GM18507 (cell line): ENCODE measurements around the gene TOP2A.
A peak's percentile ranks its signal among the peaks of the same experiment; 100 is the strongest.
"Not testable (repeated sequence)": the region's sequence is repeated elsewhere in the genome, so short reads cannot be mapped to it uniquely, and the experiment has no call there.

Experiments used
- DNase-seq: peaks from one replicate; pipeline ENCODE4 v3.0.0; 2011; ENCODE audit warnings: low read depth; ENCODE audit not compliant: insufficient read length; ENCODE audit errors: extremely low spot score
- FAIRE-seq: peaks from 2 replicates; lab custom pipeline; 2011; peaks lifted over from hg19 to GRCh38; lab: Jason Lieb, UNC

TOP2A gene

DNA sequence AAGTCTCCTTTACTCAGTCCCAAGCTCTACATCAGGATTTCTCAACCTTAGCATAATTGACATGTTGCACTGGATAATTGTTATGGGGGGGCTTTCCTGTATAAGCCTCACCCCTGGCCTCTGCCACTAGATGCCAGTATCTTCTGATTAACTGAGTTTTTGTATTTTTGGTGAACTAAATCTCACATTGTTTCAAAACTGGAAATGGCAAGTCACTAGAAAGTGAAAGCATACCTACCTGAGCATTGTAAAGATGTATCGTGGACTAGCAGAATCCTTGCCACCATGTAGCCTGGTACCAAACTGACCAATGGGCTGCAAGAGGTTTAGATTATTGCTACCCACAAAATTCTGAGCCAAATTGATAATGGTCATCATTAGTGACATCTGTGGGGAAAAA lies 15.0 kb downstream of the TOP2A start:
- peak; percentile 12 for FAIRE-seq
- no peak for DNase-seq

DNA sequence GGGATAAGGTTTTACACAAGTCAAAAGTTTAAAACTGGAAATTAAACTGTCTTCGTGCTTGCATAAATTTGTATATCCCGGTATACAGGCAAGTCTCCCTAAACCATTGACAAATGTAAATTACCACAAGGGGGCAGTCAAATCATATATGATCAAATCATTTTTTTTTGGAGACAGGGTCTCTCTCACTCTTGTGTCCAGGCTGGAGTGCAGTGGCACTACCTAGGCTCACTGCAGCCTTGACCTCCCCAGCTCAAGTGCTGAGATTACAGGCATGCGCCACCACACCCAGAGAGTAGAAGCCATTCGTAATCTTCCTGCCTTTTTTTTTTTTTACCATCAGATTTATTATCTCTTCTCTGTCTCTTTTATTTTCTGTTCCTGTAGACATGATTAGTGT lies 18.5 kb downstream of the TOP2A start:
- FAIRE-seq (peak; percentile 42), DNase-seq (no peak)

DNA sequence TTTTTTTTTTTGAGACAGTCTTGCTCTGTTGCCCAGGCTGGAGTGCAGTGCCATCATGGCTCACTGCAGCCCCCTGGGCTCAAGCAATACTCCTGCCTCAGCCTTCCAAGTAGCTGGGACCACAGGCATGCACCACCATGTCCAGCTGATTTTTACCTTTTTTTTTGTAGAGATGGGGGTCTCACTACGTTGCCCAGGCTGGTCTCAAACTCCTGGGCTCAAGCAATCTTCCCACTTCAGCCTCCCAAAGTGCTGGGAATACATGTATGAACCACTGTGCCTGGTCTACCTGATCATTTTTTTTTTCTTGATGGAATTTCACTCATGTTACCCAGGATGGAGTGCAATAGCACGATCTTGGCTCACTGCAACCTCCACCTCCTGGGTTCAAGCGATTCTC lies 31.1 kb downstream of the TOP2A start:
- FAIRE-seq, DNase-seq: not testable (repeated sequence)

DNA sequence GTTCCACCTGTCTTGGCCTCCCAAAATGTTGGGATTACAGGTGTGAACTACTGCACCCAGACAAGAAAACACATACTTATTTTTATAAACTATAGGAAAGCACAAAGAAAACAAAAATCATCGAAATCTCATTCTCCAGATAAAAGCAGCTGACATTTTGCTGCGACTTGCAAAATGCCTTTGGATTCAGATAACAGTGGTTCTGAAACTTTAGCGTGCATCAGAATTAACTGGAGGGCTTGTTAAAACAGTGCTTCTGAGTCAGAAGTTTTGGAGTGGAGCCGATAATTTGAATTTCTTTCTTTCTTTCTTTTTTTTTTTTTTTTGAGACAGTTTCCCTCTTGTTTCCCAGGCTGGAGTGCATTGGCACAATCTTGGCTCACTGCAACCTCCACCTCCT lies 35.4 kb downstream of the TOP2A start:
- no peak for FAIRE-seq
- no peak for DNase-seq

DNA sequence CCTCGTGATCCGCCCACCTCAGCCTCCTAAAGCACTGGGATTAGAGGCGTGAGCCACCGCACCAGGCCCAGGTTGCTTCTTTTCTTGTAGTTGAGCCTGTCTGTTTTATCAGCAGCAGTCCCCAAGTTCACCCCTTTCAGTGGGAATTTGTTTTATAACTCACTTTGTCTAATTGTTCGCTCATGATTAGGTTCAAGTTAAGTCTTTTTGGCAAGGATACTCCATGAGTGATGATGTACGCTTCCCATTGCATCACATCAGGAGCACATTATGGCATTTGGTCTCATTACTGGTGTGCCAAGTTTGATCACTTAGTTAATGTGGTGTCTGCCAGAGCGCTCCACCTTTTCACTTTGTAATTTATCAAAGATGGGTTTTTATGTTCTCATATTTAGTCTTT lies 38.7 kb downstream of the TOP2A start:
- FAIRE-seq (no peak), DNase-seq (no peak)

DNA sequence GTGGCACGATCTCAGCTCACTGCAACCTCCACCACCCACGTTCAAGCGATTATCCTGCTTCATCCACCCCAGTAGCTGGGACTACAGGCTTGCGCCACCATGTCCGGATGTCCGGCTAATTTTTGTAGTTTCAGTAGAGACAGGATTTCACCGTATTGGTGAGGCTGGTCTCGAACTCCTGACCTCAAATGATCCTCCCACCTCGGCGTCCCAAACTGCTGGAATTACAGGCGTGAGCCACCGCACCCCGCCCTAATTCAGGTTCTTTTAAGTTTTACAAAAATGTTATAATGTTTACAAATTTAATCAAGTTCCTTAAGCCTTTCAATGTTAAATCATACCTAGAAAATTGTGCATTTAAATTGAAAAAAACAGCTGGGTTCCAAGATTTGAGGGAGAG lies 39.9 kb downstream of the TOP2A start:
- FAIRE-seq (no peak), DNase-seq (no peak)

DNA sequence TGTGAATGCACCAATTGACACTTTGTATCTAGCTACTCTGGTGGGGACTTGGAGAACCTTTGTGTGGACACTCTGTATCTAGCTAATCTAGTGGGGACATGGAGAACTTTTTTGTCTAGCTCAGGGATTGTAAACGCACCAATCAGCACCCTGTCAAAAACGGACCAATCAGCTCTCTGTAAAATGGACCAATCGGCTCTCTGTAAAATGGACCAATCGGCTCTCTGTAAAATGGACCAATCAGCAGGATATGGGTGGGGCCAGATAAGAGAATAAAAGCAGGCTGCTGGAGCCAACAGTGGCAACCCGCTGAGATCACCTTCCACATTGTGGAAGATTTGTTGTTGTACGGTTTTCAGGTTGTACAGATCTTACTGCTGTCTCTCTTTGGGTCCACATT lies 41.2 kb downstream of the TOP2A start:
- not testable (repeated sequence) for FAIRE-seq

DNA sequence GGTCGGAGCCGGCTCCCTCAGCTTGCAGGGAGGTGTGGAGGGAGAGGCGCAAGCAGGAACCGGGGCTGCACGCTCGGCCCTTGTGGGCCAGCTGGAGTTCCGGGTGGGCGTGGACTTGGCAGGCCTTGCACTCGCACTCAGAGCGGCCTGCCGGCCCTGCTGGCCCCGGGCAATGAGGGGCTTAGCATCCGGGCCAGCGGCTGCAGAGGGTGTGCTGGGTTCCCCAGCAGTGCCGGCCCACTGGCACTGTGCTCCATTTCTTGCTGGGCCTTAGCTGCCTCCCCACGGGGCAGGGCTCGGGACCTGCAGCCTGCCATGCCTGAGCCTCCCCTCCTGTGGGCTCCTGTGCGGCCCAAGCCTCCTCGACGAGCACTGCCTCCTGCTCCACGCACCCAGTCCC lies 41.9 kb downstream of the TOP2A start:
- not testable (repeated sequence) for FAIRE-seq, DNase-seq

More for the DNA sequence above, 41.2 kb downstream of the TOP2A start:
- not testable (repeated sequence) for DNase-seq

DNA sequence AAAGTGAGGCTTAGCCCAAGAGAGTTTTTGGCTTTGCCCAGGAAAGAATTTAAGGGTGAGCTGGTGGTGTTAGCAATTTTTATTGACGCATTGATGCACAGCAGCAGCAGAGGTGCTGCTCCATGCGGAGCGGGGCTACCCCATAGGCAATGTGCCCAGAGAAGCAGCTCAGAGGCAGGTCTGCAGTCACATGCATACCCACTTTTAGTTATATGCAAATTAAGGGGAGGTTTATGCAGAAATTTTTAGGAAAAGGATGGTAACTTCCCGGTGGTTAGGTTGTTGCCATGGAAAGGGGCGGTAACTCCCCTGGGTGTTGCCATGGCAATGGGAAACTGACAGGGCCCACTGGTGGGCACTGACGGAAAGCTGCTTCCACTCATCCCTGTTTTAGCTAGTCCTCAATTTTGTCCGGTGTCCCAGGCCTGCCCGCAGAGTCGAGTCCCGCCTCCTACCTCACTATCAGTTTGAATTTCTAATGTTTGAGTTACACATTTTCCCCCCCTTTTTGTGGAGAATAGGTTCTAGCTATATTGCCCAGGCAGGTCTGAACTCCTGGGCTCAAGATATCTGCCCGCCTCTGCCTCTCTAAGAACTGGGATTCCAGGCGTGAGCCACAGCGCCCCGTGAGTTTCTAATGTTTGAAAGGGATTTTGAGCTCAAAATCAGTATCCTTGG lies 42.7 kb downstream of the TOP2A start:
- no peak for DNase-seq
- FAIRE-seq = no peak

DNA sequence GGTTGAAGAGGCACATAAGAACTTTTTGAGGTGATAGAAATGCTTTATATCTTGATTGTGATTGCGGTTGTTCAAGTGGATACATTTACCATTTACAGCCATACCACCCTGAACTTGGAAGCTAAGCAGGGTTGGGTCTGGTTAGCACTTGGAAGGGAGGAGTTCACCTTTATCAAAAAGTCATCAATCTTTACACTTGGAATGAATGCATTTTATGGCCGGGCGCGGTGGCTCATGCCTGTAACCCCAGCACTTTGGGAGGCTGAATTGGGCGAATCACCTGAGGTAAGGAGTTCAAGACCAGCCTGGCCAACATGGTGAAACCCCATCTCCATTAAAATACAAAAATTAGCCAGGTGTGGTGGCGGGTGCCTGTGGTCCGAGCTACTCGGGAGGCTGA lies 43.7 kb downstream of the TOP2A start:
- FAIRE-seq = no peak
- no peak for DNase-seq

DNA sequence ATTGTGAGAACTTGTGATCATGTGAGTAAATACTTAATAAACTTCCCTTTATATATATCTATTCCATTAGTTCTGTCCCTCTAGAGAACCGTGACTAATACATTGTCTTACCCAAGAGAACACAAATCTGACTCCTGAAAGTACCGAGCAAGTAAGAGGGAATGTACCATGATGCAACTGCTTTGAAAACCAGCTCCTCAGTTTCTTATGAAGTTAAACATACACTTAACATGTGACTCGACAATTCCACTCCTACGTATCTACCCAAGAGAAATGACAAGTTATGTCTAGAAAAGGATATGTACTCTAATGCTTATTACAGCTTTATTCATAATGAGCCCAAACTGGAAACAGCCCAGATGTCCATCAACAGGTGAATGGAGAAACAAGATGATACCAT lies 44.4 kb downstream of the TOP2A start:
- no peak for DNase-seq
- FAIRE-seq = no peak

DNA sequence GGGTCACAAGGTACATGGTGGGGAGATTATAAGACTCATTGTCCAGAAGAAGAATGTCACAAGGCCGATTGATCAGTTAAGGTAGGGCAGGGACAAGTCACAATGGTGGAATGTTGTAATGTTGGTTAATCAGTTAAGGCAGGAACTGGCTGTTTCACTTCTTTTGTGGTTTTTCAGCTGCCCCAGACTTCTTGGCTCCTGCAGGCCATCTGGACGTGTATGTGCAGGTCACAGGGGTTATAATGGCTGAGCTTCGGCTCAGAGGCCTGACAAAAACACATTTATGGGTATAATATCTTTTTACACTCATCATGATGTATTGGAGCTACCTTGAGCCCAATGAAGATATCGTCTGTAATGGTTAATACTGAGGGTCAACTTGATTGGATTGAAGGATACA lies 45.1 kb downstream of the TOP2A start:
- not testable (repeated sequence) for DNase-seq, FAIRE-seq

DNA sequence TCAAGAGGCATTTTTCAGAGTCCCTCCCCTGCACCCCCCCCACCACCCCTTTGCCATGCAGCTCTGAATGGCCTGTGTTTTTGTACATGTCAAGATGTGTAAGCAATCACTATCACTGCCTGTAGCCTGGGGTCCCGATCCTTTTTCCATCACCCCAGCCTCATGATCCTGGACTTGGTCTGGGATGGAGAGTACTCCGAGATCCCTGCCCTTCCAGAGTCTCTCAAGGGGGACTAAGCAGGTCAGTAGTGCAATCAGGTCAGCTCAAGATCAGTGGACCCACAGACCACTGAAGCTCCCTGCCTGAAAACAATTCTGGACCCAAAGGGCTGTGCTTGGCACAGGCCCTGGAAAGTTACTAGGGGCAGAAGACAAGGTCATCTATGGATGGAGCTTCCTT lies 45.7 kb downstream of the TOP2A start:
- no peak for FAIRE-seq
- no peak for DNase-seq

DNA sequence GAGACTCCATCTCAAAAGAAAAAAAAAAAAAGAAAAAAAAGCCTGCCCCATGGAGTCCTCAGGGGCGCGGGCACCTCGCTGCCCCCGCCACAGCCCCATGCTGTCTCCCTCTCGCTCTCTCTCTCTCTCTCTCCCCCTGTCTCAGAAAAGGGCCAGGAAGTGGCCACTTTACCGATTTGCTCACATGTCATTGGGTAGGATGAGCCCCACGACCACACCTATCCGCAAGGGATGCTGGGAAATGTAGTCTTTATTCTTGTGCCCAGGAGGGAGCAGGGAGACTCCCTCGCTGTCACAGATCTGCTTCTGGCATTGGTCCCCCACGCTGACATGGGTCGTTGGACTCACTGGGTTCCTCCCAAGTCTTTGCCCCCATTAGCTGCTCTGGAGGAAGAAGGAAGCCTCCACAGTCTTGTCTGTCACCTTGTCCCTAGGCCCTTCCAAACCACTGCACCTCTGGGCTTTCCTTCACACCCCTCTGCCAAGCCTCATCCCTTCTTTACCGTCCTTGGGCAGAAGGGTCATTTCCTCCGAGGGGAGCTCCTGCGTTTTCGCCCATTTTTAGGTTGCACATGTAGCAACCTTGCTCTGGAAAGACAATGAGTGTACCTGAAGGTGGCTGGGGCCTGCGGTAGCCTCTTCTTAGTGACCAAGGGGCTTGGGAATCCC lies 46.3 kb downstream of the TOP2A start:
- DNase-seq (no peak), FAIRE-seq (no peak)

DNA sequence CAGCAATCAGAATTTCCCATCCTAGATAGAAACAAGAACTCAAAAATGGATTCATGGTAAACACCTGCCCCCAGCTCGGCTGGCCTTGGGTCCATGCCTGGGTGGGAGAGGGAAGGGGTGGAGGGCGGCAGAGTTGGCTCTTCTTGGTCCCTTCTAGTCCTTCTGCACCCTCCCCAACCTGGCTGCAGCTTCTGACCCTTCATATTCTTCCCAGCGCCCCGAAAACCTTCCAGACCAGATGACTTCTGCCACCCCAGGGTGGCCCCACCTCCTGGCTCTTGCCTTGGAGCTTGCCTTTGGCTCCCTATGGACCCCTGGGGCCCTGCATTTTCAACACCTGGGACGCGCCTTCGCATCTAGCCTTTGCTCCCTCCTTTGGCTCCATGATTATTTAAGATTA lies 47.8 kb downstream of the TOP2A start:
- no peak for DNase-seq
- no peak for FAIRE-seq

DNA sequence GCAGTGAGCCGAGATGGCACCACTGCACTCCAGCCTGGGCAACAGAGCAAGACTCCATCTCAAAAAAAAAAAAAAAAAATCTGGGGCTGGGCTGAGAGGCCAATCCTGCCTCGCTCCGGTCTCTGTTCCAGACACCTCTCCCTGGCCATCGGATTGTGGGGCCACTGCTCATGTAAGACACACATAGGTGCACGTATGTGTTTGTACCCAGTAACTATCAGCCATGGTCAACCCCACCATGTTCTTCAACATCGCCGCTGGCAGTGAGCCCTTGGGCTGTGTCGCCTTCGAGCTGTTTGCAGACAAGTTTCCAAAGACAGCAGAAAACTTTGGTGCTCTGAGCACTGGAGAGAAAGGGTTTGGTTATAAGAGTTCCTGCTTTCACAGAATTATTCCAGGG lies 50.0 kb downstream of the TOP2A start:
- DNase-seq, FAIRE-seq: not testable (repeated sequence)

DNA sequence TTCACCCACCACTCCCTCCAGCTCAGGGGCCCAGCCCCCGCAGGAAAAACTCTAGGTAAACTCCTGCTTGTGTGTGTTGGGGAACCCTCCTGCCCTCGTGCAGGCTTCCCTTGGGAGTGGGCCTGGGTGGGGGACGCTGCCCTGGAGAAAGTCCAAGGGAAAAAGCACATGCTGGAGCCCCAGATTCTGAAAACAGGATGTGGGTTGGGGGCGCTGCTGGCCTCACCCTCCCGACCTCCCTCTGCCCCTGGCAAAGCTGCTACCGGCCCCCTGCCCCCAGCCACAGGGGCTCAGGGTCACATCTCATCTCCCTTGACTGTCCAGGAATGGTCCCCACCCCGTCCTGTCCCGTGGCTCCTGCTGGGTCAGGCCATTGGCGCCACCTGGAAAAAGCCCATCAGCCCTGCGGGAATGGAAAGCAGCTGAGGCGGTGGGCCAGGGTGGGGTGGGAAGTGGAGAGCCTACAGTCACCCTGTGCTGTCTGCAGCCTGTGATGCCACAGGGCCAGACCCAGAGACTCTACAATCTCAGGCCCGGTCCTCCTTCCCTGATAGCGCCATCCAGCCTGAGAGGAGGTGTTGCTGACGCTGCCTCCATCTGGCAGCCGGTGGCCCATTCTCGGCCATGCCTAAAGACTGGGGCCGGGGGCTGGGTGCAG lies 50.7 kb downstream of the TOP2A start:
- no peak for FAIRE-seq
- no peak for DNase-seq

DNA sequence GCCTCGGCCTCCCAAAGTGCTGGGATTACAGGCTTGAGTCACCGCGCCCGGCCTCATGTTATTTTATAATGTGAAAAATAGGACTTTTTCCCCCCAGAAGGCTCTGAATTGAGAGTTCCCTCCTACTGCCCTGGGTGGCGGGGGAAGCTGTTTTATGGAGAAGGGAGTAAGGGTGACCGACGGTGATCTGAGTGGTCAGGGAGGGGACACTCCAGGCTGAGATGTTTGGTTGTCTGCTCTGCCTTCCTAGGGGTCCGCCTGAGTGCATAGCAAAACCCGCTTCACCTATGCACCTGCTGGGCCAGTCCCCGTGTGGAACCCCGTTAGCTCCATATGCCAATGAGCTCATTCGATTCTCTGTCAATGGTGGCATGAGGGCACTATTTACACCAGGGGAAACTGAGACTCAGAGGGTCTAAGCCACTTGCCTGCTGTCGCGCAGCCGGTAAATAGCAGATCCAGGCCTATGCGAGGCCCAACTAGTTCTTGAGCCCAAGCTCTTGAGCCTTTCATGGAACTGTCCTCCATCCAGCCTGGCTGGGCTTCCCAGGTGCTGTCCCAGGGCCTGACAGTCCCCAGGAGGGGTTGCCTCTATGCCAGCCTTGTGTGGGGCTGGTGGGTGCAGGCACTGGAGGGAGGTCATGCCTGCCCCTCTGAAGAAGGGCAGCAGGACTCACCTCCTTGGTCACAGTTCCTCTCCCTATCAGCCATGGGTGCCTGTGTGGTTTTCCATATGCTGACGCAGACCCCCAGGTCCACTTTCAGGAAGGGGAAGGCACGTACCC lies 51.4 kb downstream of the TOP2A start:
- no peak for DNase-seq
- FAIRE-seq = no peak

DNA sequence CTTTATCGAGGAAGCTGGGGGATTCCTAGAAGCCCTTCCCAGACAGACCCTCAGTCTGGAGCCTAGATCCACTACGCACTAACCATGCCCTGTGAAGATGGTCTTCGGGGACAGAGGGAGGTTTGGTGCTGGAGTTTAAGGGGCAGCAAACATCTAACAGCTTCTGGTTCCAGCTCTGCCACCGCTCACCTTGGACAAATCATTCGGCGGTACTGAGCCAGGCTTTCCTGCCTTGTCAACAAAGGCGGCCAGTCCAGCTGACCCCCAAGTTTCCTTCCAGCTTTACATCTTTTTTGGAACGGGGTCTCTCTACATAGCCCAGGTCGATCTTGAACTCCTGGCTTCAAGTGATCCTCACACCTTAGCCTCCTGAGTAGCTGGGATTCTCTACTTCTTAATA lies 52.8 kb downstream of the TOP2A start:
- FAIRE-seq = no peak
- no peak for DNase-seq
